Naive thymus-derived CD4-positive, alpha-beta T cell (primary cell): ENCODE measurements around the gene IRF2BP1. TPM values are rescaled to one million over a fixed set of nuclear protein-coding genes. Genes with fewer than 3 reads are reported as not detected.

Source experiments
- ATAC-seq: fragments of 150-1000 bp; cut with Tn5 transposase; 2 replicates; pipeline ENCODE4 v1.10.0; 2021; ENCODE audit warnings: mild to moderate bottlenecking, moderate library complexity
- CTCF ChIA-PET: fragments of 350-600 bp; sonication (Branson Sonifier 250); formaldehyde crosslinking; loops from one replicate; lab custom pipeline; 2021; ENCODE audit warnings: antibody characterized with exemption; lab: Charles Lee
- POLR2A ChIA-PET: fragments of 350-600 bp; sonication (Branson Sonifier 250); formaldehyde crosslinking; loops from one replicate; lab custom pipeline; 2021; ENCODE audit warnings: antibody characterized with exemption, inconsistent platforms; lab: Charles Lee
- DNase-seq, 9 donors: peaks; one replicate each; pipeline versions ENCODE4 v3.0.0 to v3.0.0-alpha.2; 2020 to 2022; ENCODE audit warnings: mixed read lengths in 1 of 9
- H3K27ac ChIP-seq: one replicate; pipeline ENCODE4 v1.7.0; 2013; ENCODE audit warnings: mild to moderate bottlenecking, low read depth, low read length, moderate library complexity
- H3K27me3 ChIP-seq, 2 donors: one replicate each; pipeline ENCODE4 v1.7.0; 2013; ENCODE audit warnings: low read length in 2 of 2, mild to moderate bottlenecking in 2 of 2, moderate library complexity in 2 of 2; ENCODE audit not compliant: control insufficient read depth in 2 of 2, insufficient read depth in 2 of 2
- H3K36me3 ChIP-seq, 3 experiments: 1 replicate in 2 of 3; 2 replicates in 1 of 3; pipeline ENCODE4 v1.7.0; 2013; ENCODE audit warnings: low read length in 3 of 3, mild to moderate bottlenecking in 3 of 3, moderate library complexity in 1 of 3; ENCODE audit not compliant: insufficient read depth in 3 of 3, control insufficient read depth in 2 of 3
- H3K4me1 ChIP-seq, 2 donors: one replicate each; pipeline ENCODE4 v1.7.0; 2013; ENCODE audit warnings: low read length in 2 of 2, mild to moderate bottlenecking in 2 of 2, moderate library complexity in 1 of 2; ENCODE audit not compliant: control insufficient read depth in 2 of 2, insufficient read depth in 2 of 2
- H3K4me3 ChIP-seq: 2 replicates; pipeline ENCODE4 v1.7.0; 2013; ENCODE audit warnings: mild to moderate bottlenecking, low read length
- H3K9me3 ChIP-seq, 3 experiments: 1 replicate in 2 of 3; 2 replicates in 1 of 3; pipeline ENCODE4 v1.7.0; 2013; ENCODE audit warnings: low read length in 3 of 3; ENCODE audit not compliant: control insufficient read depth in 2 of 3
- H3K27ac Mint-ChIP-seq, 9 donors: one replicate each; pipeline ENCODE4 v1.8.0; 2020 to 2022; ENCODE audit warnings: mixed read lengths in 9 of 9, mild to moderate bottlenecking in 8 of 9, moderate library complexity in 5 of 9, inconsistent platforms in 2 of 9
- H3K27me3 Mint-ChIP-seq, 5 donors: one replicate each; pipeline ENCODE4 v1.8.0; 2021 to 2022; ENCODE audit warnings: mixed read lengths in 5 of 5, mild to moderate bottlenecking in 1 of 5
- H3K36me3 Mint-ChIP-seq, 5 donors: one replicate each; pipeline ENCODE4 v1.8.0; 2020 to 2022; ENCODE audit warnings: mixed read lengths in 5 of 5, mild to moderate bottlenecking in 3 of 5, inconsistent platforms in 1 of 5
- H3K4me1 Mint-ChIP-seq, 7 donors: one replicate each; pipeline ENCODE4 v1.8.0; 2020 to 2022; ENCODE audit warnings: mixed read lengths in 7 of 7, mild to moderate bottlenecking in 3 of 7, inconsistent platforms in 1 of 7
- H3K4me3 Mint-ChIP-seq, 10 donors: one replicate each; pipeline ENCODE4 v1.8.0; 2020 to 2022; ENCODE audit warnings: mild to moderate bottlenecking in 10 of 10, mixed read lengths in 10 of 10, moderate library complexity in 6 of 10, inconsistent platforms in 2 of 10
- H3K9me3 Mint-ChIP-seq, 11 donors: one replicate each; pipeline ENCODE4 v1.8.0; 2020 to 2022; ENCODE audit warnings: mixed read lengths in 11 of 11, mild to moderate bottlenecking in 4 of 11, inconsistent platforms in 1 of 11, moderate library complexity in 1 of 11
- intact Hi-C, 2 donors: fragments of 100-400 bp; cut with micrococcal nuclease; formaldehyde crosslinking; loops; one replicate each; pipeline ENCODE4 v1.15.1; 2023
- polyA plus RNA-seq, 2 donors: library from polyadenylated mRNA; unstranded; fragments of 300-500 nt; fragmentation: Illumina TruSeq; gene quantifications; one replicate each; pipeline ENCODE4 v1.2.3, GENCODE V29; 2021
- total RNA-seq, 6 experiments: library from RNA in 5 of 6; stranded (reverse) in 5 of 6; gene quantifications; 1 replicate in 5 of 6; 2 replicates in 1 of 6; pipeline ENCODE4 v1.2.3 and lab custom pipeline; 2021 to 2026

The IRF2BP1 gene
- total and polyA plus RNA-seq, 7 experiments from 2014 or later = 6.2 to 38.7 (median 18.9) TPM

DNA sequence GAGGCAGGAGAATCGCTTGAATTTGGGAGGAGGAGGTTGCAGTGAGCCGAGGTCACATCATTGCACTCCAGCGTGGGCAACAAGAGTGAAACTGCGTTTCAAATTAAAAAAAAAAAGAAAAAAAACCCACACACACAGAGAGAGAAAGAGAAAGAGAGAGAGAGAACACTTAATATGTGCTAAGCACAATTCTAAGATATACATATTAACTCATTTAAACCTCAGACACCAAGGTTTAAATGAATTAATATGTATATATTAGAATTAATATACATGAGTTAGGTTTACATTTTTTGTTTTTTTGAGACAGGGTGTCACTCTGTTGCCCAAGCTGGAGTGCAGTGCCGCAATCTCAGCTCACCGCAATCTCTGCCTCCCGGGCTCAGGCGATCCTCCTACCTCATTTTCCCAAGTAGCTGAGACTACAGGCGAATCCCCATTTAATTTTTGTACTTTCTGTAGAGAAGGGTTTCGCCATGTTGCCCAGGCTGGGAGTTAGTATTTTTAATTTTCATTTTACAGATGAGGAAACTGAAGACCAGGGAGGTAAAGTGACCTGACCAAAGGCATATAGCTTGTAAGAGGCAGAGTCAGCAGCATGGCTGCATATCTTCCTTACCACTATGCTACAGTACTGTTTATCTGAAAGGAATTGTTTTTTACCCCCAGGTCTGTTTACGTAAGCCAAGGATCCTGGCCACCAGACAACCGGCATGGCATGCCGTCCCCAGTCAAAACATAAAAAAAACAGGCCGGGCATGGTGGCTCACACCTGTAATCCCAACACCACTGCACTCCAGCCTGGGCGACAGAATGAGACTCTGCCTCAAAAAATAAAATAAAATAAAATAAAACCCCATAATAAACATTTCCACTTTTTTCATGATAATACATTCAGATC is 25.3 kb downstream of the IRF2BP1 start:
- Mint-ChIP-seq H3K36me3 (peaks cover 0 to 12% (median 4%) of the 10 kb centered on the region in 5 donors), H3K4me3 (peak overlapping the region in 5 of 10 donors; percentile 1 to 98 (median 27)), H3K27me3 (peaks cover 6 to 25% (median 15%) of the 10 kb centered on the region in 5 donors), H3K4me1 (peaks cover 29 to 42% (median 38%) of the 10 kb centered on the region in 7 donors), H3K9me3 (peaks cover 0 to 3% (median 0%) of the 10 kb centered on the region in 11 donors), H3K27ac (peak overlapping the region in 6 of 9 donors; percentile 13 to 59 (median 48))
- Histone ChIP-seq H3K36me3 (peaks cover 0 to 26% (median 3%) of the 10 kb centered on the region in 3 experiments), H3K4me1 (peaks cover 15% of the 10 kb centered on the region in 2 donors), H3K9me3 (no peaks in the 10 kb centered on the region), H3K4me3 (no peak overlapping the region), H3K27me3 (peaks cover 0 to 4% of the 10 kb centered on the region in 2 donors), H3K27ac (no peak overlapping the region)
- ATAC-seq = no peak
- POLR2A ChIA-PET = interaction anchor here (0.7 kb wide), 1 partner anchor 25 kb away, joined by 3 read pairs; no protein-coding TSS in a partner anchor
- CTCF ChIA-PET = no interaction called here
- intact Hi-C loops = loop anchor here (5.0 to 10.0 kb wide), 6 partner anchors 43 to 1382 kb away; partner anchors contain the start of genes AP2S1 (in 1 of the 2), QPCTL (in 1 of the 2), RSPH6A (in 1 of the 2) and SNRPD2 (in 1 of the 2)
- no peak for DNase-seq

DNA sequence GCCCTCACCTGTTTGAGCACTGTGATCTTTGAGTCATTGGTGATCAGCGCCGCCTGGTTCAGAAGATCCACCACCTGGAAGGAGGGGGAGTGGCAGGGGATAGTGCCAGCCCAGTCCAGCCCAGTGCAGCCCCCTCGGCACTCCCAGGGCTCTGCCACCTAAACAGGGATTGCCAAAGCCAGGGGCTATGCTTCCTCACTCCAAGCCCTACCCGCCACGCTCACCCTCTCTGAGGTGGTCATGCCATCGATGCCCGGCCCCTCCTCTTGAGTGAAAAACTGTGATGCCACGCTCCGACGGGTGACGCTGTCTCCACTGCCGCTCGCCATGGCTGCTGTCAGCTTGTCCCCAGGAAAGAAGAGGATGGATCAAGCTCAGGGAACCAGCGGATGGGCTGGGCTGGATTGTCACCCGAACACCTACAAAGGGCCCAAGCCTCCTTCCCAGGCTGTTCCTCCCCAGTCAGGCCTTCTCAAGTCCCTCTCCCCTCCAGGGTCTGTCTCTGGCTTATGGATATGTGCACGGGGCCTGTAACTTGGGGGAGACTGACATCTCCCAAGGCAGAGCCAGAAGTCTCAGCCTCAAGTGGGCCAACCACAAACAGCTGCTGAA is 31.7 kb downstream of the IRF2BP1 start:
- ATAC-seq (no peak), DNase-seq (no peak)
- H3K9me3 Mint-ChIP-seq = peaks cover 0 to 1% (median 0%) of the 10 kb centered on the region in 11 donors
- no peak overlapping the region for H3K27ac Mint-ChIP-seq
- Histone ChIP-seq H3K9me3 (no peaks in the 10 kb centered on the region), H3K27me3 (no peaks in the 10 kb centered on the region), H3K4me1 (peaks cover 0 to 3% of the 10 kb centered on the region in 2 donors), H3K36me3 (peaks cover 0 to 73% (median 12%) of the 10 kb centered on the region in 3 experiments), H3K4me3 (no peak overlapping the region), H3K27ac (no peak overlapping the region)
- POLR2A ChIA-PET = no interaction called here
- no peak overlapping the region for H3K4me3 Mint-ChIP-seq
- intact Hi-C loops = no loop called here
- no peaks in the 10 kb centered on the region for H3K27me3 Mint-ChIP-seq
- H3K36me3 Mint-ChIP-seq = peaks cover 10 to 32% (median 16%) of the 10 kb centered on the region in 5 donors
- peaks cover 4 to 25% (median 19%) of the 10 kb centered on the region in 7 donors for H3K4me1 Mint-ChIP-seq
- CTCF ChIA-PET = no interaction called here

DNA sequence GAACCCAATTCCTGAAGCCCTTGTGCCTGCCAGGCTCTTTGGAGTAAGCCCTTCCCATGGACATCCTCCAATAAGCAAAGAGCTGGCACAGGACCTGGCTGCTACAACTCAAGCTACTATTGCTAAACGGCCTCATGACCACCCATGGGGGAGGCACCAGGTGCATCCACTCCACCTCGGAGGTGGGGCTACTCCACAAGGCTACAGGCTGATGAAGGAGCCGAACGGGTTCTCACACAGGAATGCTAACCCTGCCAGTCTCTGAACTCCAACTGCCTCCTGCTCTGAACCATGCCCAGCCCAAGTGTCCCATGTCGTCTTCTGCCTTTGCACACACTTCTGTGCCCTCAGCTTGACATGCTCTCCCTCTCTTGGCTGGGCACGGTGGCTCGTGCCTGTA is 33.0 kb downstream of the IRF2BP1 start:
- peaks cover 11 to 76% (median 20%) of the 10 kb centered on the region in 3 experiments for H3K36me3 ChIP-seq
- intact Hi-C loops = no loop called here
- no peak overlapping the region for H3K4me3 Mint-ChIP-seq
- H3K27ac Mint-ChIP-seq = peak overlapping the region in 2 of 9 donors; percentile 20 to 48
- DNase-seq (no peak), ATAC-seq (no peak)
- peaks cover 10 to 34% (median 16%) of the 10 kb centered on the region in 5 donors for H3K36me3 Mint-ChIP-seq
- H3K9me3 ChIP-seq = no peaks in the 10 kb centered on the region
- H3K4me3 ChIP-seq = no peak overlapping the region
- CTCF ChIA-PET = no interaction called here
- POLR2A ChIA-PET = no interaction called here
- no peaks in the 10 kb centered on the region for H3K27me3 ChIP-seq
- no peaks in the 10 kb centered on the region for H3K27me3 Mint-ChIP-seq
- H3K27ac ChIP-seq = no peak overlapping the region
- peaks cover 0 to 3% of the 10 kb centered on the region in 2 donors for H3K4me1 ChIP-seq
- peaks cover under 1 to 15% (median 11%) of the 10 kb centered on the region in 7 donors for H3K4me1 Mint-ChIP-seq
- no peaks in the 10 kb centered on the region for H3K9me3 Mint-ChIP-seq

DNA sequence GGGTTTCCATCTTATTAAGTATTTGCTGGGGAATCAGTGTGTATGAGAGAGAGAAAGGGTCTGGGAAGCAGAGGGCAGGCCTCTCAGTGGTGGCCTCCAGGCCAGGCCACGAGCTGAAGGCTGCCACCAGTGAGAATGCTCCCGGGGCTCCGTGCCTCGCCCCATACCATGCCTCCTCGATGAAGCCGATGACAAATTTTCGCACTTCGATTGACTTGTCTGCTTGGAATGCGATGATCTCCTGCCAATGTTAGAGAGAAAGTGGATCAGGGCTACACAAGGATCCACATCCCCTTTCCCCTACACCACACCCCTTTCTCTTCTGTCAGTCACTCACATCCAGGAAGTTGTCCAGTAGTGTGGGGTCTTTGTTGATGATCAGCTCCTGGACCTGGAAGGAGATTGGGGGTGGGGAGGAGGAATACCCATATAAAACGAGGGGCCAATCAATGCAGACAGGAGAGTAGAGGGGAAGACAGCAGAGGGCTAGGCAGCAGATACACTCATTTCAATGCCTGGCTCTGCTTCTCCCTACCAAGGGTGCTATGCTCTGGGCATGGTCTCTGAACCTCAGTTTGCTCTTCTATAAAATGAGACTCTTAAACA is 33.7 kb downstream of the IRF2BP1 start:
- H3K4me3 ChIP-seq = no peak overlapping the region
- H3K27ac Mint-ChIP-seq = peak overlapping the region in 1 of 9 donors; percentile 20
- H3K4me1 ChIP-seq = peaks cover 0 to 3% of the 10 kb centered on the region in 2 donors
- intact Hi-C loops = no loop called here
- ChIA-PET CTCF (no interaction called here), POLR2A (no interaction called here)
- H3K4me3 Mint-ChIP-seq = no peak overlapping the region
- no peak overlapping the region for H3K27ac ChIP-seq
- H3K9me3 ChIP-seq = no peaks in the 10 kb centered on the region
- H3K9me3 Mint-ChIP-seq = no peaks in the 10 kb centered on the region
- H3K27me3 ChIP-seq = no peaks in the 10 kb centered on the region
- H3K36me3 Mint-ChIP-seq = peaks cover 10 to 42% (median 16%) of the 10 kb centered on the region in 5 donors
- H3K36me3 ChIP-seq = peaks cover 19 to 80% (median 26%) of the 10 kb centered on the region in 3 experiments
- no peak for ATAC-seq
- peaks cover 0 to 13% (median 10%) of the 10 kb centered on the region in 7 donors for H3K4me1 Mint-ChIP-seq
- no peaks in the 10 kb centered on the region for H3K27me3 Mint-ChIP-seq
- no peak for DNase-seq

DNA sequence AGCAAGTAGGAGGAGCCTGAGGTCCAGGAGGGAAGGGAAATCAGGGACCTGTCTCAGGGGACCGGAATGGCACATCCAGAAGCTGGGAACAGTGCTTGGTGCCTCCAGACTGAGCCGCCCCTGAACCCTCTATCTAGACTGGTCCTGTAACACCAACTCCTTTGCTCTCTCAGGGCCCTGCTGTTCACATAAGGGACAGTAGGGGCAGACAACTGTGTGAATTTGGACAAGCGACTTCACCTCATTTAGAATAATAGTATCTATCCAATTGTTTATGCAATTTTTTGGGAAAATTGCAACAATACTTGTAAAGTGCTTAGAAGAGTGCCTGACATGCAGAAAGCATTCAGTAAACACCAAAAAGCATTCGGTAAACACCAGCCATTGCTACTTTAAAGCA is 37.0 kb downstream of the IRF2BP1 start:
- H3K27me3 Mint-ChIP-seq = no peaks in the 10 kb centered on the region
- peaks cover 0 to 8% (median 4%) of the 10 kb centered on the region in 7 donors for H3K4me1 Mint-ChIP-seq
- H3K36me3 ChIP-seq = peaks cover 20 to 93% (median 20%) of the 10 kb centered on the region in 3 experiments
- no peaks in the 10 kb centered on the region for H3K4me1 ChIP-seq
- H3K27ac Mint-ChIP-seq = no peak overlapping the region
- no peaks in the 10 kb centered on the region for H3K9me3 Mint-ChIP-seq
- H3K4me3 Mint-ChIP-seq = no peak overlapping the region
- no peaks in the 10 kb centered on the region for H3K27me3 ChIP-seq
- POLR2A ChIA-PET = no interaction called here
- ATAC-seq (no peak), DNase-seq (no peak)
- H3K36me3 Mint-ChIP-seq = peaks cover 7 to 48% (median 27%) of the 10 kb centered on the region in 5 donors
- H3K4me3 ChIP-seq = no peak overlapping the region
- CTCF ChIA-PET = interaction anchor here (2.0 kb wide), 1 partner anchor 31 kb away, joined by 4 read pairs; no protein-coding TSS in a partner anchor
- no peaks in the 10 kb centered on the region for H3K9me3 ChIP-seq
- intact Hi-C loops = no loop called here
- no peak overlapping the region for H3K27ac ChIP-seq

DNA sequence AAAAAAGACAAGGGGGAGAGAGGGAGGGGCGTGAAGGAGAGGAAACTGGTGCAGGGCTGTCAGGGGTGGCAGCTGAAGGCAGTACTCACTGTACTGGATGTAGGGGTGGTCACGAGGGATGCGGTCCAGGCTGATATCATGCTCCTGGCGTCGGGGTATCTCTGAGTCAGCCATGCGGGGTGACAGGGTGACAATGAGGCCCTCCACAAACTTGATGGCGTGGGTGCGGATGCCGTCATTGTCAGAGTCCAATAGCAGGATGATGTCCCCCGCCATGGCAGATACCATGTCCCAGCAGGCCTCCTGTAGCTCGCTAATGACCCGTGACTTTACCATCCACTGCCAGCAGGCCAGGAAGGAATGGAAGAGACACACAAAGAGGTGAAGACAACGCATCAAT is 38.3 kb downstream of the IRF2BP1 start:
- H3K36me3 ChIP-seq = peaks cover 19 to 93% (median 20%) of the 10 kb centered on the region in 3 experiments
- Mint-ChIP-seq H3K4me1 (peaks cover 0 to 8% (median 4%) of the 10 kb centered on the region in 7 donors), H3K36me3 (peaks cover 7 to 54% (median 32%) of the 10 kb centered on the region in 5 donors), H3K4me3 (no peak overlapping the region), H3K27ac (peak overlapping the region in 1 of 9 donors; percentile 82), H3K9me3 (no peaks in the 10 kb centered on the region), H3K27me3 (no peaks in the 10 kb centered on the region)
- H3K27ac ChIP-seq = no peak overlapping the region
- no peaks in the 10 kb centered on the region for H3K4me1 ChIP-seq
- ChIA-PET CTCF (no interaction called here), POLR2A (interaction anchor here (1.3 kb wide), 1 partner anchor 13 kb away, joined by 3 read pairs; no protein-coding TSS in a partner anchor)
- H3K4me3 ChIP-seq = no peak overlapping the region
- DNase-seq (no peak), ATAC-seq (no peak)
- H3K27me3 ChIP-seq = no peaks in the 10 kb centered on the region
- intact Hi-C loops = no loop called here
- H3K9me3 ChIP-seq = no peaks in the 10 kb centered on the region
